Measurements from ENCODE around the gene RDH5. TPM values are rescaled to one million over a fixed set of nuclear protein-coding genes. Genes with fewer than 3 reads are reported as not detected.

Gene RDH5
- total and polyA plus RNA-seq, 2 donors = 1.8 to 7.6 TPM

DNA sequence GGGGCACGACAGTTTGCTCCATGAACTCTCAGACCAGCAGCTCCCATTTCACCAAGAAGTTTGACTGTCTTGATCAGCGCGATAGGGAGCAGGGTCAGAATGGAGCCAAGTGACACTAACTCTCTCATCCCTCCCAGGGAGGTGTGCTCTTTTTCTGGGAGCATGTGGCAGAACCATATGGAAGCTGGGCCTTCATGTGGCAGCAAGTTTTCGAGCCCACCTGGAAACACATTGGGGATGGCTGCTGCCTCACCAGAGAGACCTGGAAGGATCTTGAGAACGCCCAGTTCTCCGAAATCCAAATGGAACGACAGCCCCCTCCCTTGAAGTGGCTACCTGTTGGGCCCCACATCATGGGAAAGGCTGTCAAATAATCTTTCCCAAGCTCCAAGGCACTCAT is 36.5 kb upstream of the RDH5 start:
- H3K36me3 ChIP-seq (ENCODE audit: control insufficient read depth in 2 of 2, insufficient read depth in 2 of 2, low read length in 1 of 2) = no peaks in the 10 kb centered on the region
- 98% methylated on average over 7 of the region's 7 CpGs for WGBS

DNA sequence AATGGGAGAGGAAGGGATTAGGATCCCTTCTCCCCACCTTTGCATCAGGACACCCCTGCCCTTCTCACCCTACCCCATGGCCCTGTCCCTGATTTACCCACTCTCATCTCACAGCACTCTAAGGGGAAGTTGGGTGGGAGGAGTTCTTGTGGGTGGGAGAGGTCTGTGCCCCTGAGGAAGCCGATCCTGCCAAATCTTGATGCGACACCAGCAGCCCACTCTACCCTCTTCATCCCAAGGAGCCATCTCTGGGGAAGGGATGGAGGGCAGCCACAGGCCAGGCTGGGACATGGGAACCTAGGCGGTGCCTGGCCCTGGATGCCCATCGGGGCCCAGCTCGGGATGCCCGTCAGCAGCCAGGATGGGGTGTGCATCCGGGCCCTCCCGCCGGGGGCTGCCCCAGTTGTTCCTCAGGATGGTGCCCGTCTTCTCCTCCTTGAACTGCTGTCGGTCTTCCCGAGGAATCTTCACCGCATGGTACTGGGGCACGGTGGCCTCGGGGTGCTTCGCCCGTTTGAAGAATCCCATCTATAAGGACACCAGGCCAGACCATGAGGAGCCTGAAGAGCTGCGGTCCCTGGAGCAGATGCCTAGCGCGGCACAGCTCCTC is 35.3 kb upstream of the RDH5 start:
- H3K27ac ChIP-seq (ENCODE audit: low read depth in 1 of 2, low read length in 1 of 2) = no peak overlapping the region
- no peaks in the 10 kb centered on the region for H3K36me3 ChIP-seq (ENCODE audit: control insufficient read depth in 2 of 2, insufficient read depth in 2 of 2, low read length in 1 of 2)
- H3K4me1 ChIP-seq (ENCODE audit: control insufficient read depth in 2 of 2, insufficient read depth in 2 of 2, low read length in 2 of 2) = peaks cover 5 to 6% of the 10 kb centered on the region in 2 donors
- no peak overlapping the region for H3K4me3 ChIP-seq (ENCODE audit: low read length in 2 of 2)
- peaks cover 0 to 14% of the 10 kb centered on the region in 2 donors for H3K27me3 ChIP-seq (ENCODE audit: control insufficient read depth in 2 of 2, insufficient read depth in 1 of 2, low read length in 1 of 2)
- no peak for DNase-seq (ENCODE audit: low read depth in 6 of 9, low spot score in 9 of 9)
- no peaks in the 10 kb centered on the region for H3K9me3 ChIP-seq (ENCODE audit: control insufficient read depth in 2 of 2, insufficient read depth in 1 of 2, low read length in 1 of 2)
- 97% methylated on average over 20 of the region's 20 CpGs for WGBS

More for the DNA sequence above, 36.5 kb upstream of the RDH5 start:
- Histone ChIP-seq H3K27ac (ENCODE audit: low read depth in 1 of 2, low read length in 1 of 2) (no peak overlapping the region), H3K4me3 (ENCODE audit: low read length in 2 of 2) (no peak overlapping the region), H3K27me3 (ENCODE audit: control insufficient read depth in 2 of 2, insufficient read depth in 1 of 2, low read length in 1 of 2) (peaks cover 0 to 14% of the 10 kb centered on the region in 2 donors), H3K9me3 (ENCODE audit: control insufficient read depth in 2 of 2, insufficient read depth in 1 of 2, low read length in 1 of 2) (no peaks in the 10 kb centered on the region), H3K4me1 (ENCODE audit: control insufficient read depth in 2 of 2, insufficient read depth in 2 of 2, low read length in 2 of 2) (peaks cover 5 to 6% of the 10 kb centered on the region in 2 donors)
- no peak for DNase-seq (ENCODE audit: low read depth in 6 of 9, low spot score in 9 of 9)

- H3K36me3 ChIP-seq (ENCODE audit: control insufficient read depth in 2 of 2, insufficient read depth in 2 of 2, low read length in 1 of 2) = no peaks in the 10 kb centered on the region
- no peak for DNase-seq (ENCODE audit: low read depth in 6 of 9, low spot score in 9 of 9)
- H3K27me3 ChIP-seq (ENCODE audit: control insufficient read depth in 2 of 2, insufficient read depth in 1 of 2, low read length in 1 of 2) = peaks cover 0 to 14% of the 10 kb centered on the region in 2 donors
- H3K4me1 ChIP-seq (ENCODE audit: control insufficient read depth in 2 of 2, insufficient read depth in 2 of 2, low read length in 2 of 2) = peaks cover 5 to 6% of the 10 kb centered on the region in 2 donors
- H3K9me3 ChIP-seq (ENCODE audit: control insufficient read depth in 2 of 2, insufficient read depth in 1 of 2, low read length in 1 of 2) = no peaks in the 10 kb centered on the region
- WGBS = 98% methylated on average over 5 of the region's 5 CpGs
- no peak overlapping the region for H3K4me3 ChIP-seq (ENCODE audit: low read length in 2 of 2)
- no peak overlapping the region for H3K27ac ChIP-seq (ENCODE audit: low read depth in 1 of 2, low read length in 1 of 2)
These were observed 34.5 kb upstream of the RDH5 start for GRCh38 chr12:55685671-55686070.

- Histone ChIP-seq H3K36me3 (ENCODE audit: control insufficient read depth in 2 of 2, insufficient read depth in 2 of 2, low read length in 1 of 2) (no peaks in the 10 kb centered on the region), H3K27me3 (ENCODE audit: control insufficient read depth in 2 of 2, insufficient read depth in 1 of 2, low read length in 1 of 2) (peaks cover 0 to 8% of the 10 kb centered on the region in 2 donors), H3K4me3 (ENCODE audit: low read length in 2 of 2) (no peak overlapping the region), H3K4me1 (ENCODE audit: control insufficient read depth in 2 of 2, insufficient read depth in 2 of 2, low read length in 2 of 2) (peaks cover 1 to 3% of the 10 kb centered on the region in 2 donors), H3K9me3 (ENCODE audit: control insufficient read depth in 2 of 2, insufficient read depth in 1 of 2, low read length in 1 of 2) (no peaks in the 10 kb centered on the region), H3K27ac (ENCODE audit: low read depth in 1 of 2, low read length in 1 of 2) (no peak overlapping the region)
- WGBS = 95% methylated on average over 9 of the region's 9 CpGs
- DNase-seq (ENCODE audit: low read depth in 6 of 9, low spot score in 9 of 9) = no peak
These were observed 33.7 kb upstream of the RDH5 start for GRCh38 chr12:55686366-55687010.

DNA sequence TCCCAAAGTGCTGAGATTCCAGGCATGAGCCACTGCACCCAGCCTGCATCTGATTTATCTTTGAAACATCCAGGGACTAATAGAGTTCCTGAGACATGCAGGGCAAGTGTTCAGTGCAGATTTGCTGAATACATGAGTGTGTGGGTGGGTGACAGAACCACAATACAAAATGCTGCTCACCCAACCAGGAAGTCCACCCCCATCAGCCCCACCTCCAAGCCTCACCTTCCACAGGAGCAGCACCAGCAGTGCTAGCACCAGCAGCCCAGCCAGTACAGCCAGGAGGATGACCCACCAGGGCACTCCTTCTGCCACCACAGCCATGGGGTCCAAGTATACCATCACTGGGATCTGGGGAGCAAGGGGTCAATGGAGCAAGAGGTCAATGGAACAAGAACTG is 32.4 kb upstream of the RDH5 start:
- Histone ChIP-seq H3K4me1 (ENCODE audit: control insufficient read depth in 2 of 2, insufficient read depth in 2 of 2, low read length in 2 of 2) (no peaks in the 10 kb centered on the region), H3K4me3 (ENCODE audit: low read length in 2 of 2) (no peak overlapping the region), H3K9me3 (ENCODE audit: control insufficient read depth in 2 of 2, insufficient read depth in 1 of 2, low read length in 1 of 2) (no peaks in the 10 kb centered on the region), H3K27ac (ENCODE audit: low read depth in 1 of 2, low read length in 1 of 2) (no peak overlapping the region), H3K27me3 (ENCODE audit: control insufficient read depth in 2 of 2, insufficient read depth in 1 of 2, low read length in 1 of 2) (no peaks in the 10 kb centered on the region), H3K36me3 (ENCODE audit: control insufficient read depth in 2 of 2, insufficient read depth in 2 of 2, low read length in 1 of 2) (no peaks in the 10 kb centered on the region)
- no peak for DNase-seq (ENCODE audit: low read depth in 6 of 9, low spot score in 9 of 9)

DNA sequence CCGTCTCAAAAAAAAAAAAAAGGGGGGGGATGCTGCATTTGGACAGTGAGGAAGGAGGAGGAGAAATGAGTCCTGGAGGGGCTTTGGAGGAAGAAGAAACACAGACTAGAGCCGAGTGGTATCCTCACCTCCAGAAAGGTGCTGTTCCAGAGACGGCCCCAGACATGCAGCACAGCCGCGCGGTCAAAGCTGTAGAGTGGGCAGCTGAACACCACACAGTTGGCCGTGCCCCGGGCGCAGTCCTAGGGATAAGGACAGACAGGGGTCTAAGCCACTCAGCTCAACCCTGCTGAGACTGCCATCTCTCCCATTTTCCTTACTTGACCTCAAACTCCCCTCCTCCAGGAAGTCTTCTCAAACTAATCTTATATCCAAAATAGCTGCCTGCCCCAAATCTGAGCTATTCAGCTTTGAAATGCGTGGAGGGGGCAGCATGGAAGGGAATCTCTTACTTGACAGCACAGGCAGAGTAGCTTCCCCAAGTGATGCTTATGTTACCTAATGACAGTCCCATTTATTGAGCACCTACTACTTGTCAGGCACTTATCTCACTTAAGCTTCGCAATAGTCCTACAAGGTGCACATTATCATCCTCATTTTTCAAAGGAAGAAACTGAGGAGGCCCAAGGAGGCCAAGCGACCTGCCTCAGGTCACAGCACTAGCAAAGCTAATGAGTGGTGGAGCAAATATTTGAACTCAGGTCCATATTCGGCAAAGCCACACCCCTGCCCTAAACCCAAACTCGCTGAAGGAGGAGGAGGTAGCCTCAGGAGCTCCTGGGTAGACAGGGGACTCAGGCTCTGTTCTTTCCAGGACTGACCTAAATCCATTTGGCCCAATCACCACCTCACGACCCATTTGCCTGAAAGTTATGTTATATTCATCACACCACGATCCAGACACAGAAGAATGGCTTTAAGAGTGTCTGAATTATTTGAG is 31.2 kb upstream of the RDH5 start:
- 97% methylated on average over 16 of the region's 16 CpGs for WGBS

GRCh38 chr12:55692631-55693322 is 27.4 kb upstream of the RDH5 start:
- DNase-seq (ENCODE audit: low read depth in 6 of 9, low spot score in 9 of 9) = no peak
- Histone ChIP-seq H3K4me1 (ENCODE audit: control insufficient read depth in 2 of 2, insufficient read depth in 2 of 2, low read length in 2 of 2) (no peaks in the 10 kb centered on the region), H3K9me3 (ENCODE audit: control insufficient read depth in 2 of 2, insufficient read depth in 1 of 2, low read length in 1 of 2) (no peaks in the 10 kb centered on the region), H3K4me3 (ENCODE audit: low read length in 2 of 2) (no peak overlapping the region), H3K36me3 (ENCODE audit: control insufficient read depth in 2 of 2, insufficient read depth in 2 of 2, low read length in 1 of 2) (no peaks in the 10 kb centered on the region), H3K27me3 (ENCODE audit: control insufficient read depth in 2 of 2, insufficient read depth in 1 of 2, low read length in 1 of 2) (peaks cover 0 to 3% of the 10 kb centered on the region in 2 donors), H3K27ac (ENCODE audit: low read depth in 1 of 2, low read length in 1 of 2) (no peak overlapping the region)
- WGBS = 96% methylated on average over 12 of the region's 12 CpGs

More for the DNA sequence above, 31.2 kb upstream of the RDH5 start:
- DNase-seq (ENCODE audit: low read depth in 6 of 9, low spot score in 9 of 9) = no peak
- no peak overlapping the region for H3K4me3 ChIP-seq (ENCODE audit: low read length in 2 of 2)
- H3K4me1 ChIP-seq (ENCODE audit: control insufficient read depth in 2 of 2, insufficient read depth in 2 of 2, low read length in 2 of 2) = no peaks in the 10 kb centered on the region
- H3K27me3 ChIP-seq (ENCODE audit: control insufficient read depth in 2 of 2, insufficient read depth in 1 of 2, low read length in 1 of 2) = no peaks in the 10 kb centered on the region
- H3K27ac ChIP-seq (ENCODE audit: low read depth in 1 of 2, low read length in 1 of 2) = no peak overlapping the region
- H3K9me3 ChIP-seq (ENCODE audit: control insufficient read depth in 2 of 2, insufficient read depth in 1 of 2, low read length in 1 of 2) = no peaks in the 10 kb centered on the region
- no peaks in the 10 kb centered on the region for H3K36me3 ChIP-seq (ENCODE audit: control insufficient read depth in 2 of 2, insufficient read depth in 2 of 2, low read length in 1 of 2)

DNA sequence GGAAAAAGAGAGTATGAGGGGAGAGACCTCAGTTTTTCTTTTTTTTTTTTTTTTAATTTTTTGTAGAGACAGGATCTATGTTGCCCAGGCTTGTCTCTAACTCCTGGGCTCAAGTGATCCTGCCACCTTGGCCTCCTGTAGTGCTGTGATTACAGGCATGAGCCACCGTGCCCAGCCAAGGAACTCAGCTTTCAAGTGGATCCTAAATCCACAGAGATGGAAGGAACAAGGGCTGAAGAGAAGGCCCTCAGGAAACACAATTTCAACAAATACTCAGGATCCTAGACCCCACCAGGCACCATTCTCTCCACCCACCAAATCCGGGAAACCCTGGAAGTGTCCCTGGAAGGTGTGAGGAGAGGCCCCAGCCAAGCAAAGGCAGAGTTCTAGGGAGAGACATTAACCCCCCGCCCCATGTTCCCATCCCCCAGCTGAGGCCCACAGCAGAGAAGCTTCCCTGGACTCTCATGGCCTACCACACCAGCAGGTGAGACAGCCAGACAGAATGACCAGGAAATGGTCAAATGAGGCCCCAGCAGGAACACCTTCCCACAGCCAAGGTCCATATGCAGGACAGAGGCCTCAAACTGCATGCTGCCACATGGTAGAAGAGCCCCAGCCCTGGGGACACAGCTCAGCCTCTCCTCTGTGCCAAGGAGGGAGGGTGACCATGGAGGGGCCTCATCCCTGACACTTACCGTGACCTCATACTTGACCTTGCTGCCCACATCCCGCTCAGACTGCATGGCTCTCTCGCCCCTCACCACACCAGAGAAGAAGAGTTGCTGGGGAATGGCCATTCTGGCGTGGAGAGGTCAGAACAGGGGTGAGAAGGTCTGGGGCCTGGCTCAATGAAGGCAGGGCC is 26.6 kb upstream of the RDH5 start:
- over 99% methylated on average over 7 of the region's 7 CpGs for WGBS
- H3K36me3 ChIP-seq (ENCODE audit: control insufficient read depth in 2 of 2, insufficient read depth in 2 of 2, low read length in 1 of 2) = no peaks in the 10 kb centered on the region
- DNase-seq (ENCODE audit: low read depth in 6 of 9, low spot score in 9 of 9) = no peak
- H3K4me3 ChIP-seq (ENCODE audit: low read length in 2 of 2) = no peak overlapping the region
- H3K4me1 ChIP-seq (ENCODE audit: control insufficient read depth in 2 of 2, insufficient read depth in 2 of 2, low read length in 2 of 2) = no peaks in the 10 kb centered on the region
- H3K27ac ChIP-seq (ENCODE audit: low read depth in 1 of 2, low read length in 1 of 2) = no peak overlapping the region
- H3K27me3 ChIP-seq (ENCODE audit: control insufficient read depth in 2 of 2, insufficient read depth in 1 of 2, low read length in 1 of 2) = peaks cover 0 to 4% of the 10 kb centered on the region in 2 donors
- no peaks in the 10 kb centered on the region for H3K9me3 ChIP-seq (ENCODE audit: control insufficient read depth in 2 of 2, insufficient read depth in 1 of 2, low read length in 1 of 2)
